RWPE1 (cell line): Measurements from ENCODE around the gene OXTR.

Experiments
- CTCF ChIA-PET: fragments of 350-600 bp; sonication (Branson Sonifier 250); formaldehyde crosslinking; extraction: SDS; loops from one replicate; lab custom pipeline; 2021; lab: Yijun Ruan, JAX
- POLR2A ChIA-PET: fragments of 400-600 bp; formaldehyde crosslinking; extraction: SDS; loops from one replicate; lab custom pipeline; 2020; ENCODE audit warnings: antibody characterized with exemption; ENCODE audit not compliant: low non-redundant PET; lab: Yijun Ruan, JAX
- DNase-seq: peaks from one replicate; pipeline ENCODE4 v3.0.0; 2012; ENCODE audit warnings: low spot score
- H3K27ac ChIP-seq: fragments of 450-650 bp; 2 replicates; pipeline ENCODE4 v1.5.1; 2017
- CTCF ChIP-seq: fragments of 450-650 bp; conservative IDR thresholded peaks from 2 replicates; pipeline ENCODE4 v1.5.1; 2017; ENCODE audit warnings: low read depth, mild to moderate bottlenecking

The OXTR gene

GRCh38 chr3:8734137-8734878 lies 35.1 kb downstream of the OXTR start:
- no peak for DNase-seq
- TF ChIP-seq CTCF = no peak
- POLR2A ChIA-PET = no interaction called here
- CTCF ChIA-PET = no interaction called here
- peak overlapping the region; percentile 22 for H3K27ac ChIP-seq

DNA sequence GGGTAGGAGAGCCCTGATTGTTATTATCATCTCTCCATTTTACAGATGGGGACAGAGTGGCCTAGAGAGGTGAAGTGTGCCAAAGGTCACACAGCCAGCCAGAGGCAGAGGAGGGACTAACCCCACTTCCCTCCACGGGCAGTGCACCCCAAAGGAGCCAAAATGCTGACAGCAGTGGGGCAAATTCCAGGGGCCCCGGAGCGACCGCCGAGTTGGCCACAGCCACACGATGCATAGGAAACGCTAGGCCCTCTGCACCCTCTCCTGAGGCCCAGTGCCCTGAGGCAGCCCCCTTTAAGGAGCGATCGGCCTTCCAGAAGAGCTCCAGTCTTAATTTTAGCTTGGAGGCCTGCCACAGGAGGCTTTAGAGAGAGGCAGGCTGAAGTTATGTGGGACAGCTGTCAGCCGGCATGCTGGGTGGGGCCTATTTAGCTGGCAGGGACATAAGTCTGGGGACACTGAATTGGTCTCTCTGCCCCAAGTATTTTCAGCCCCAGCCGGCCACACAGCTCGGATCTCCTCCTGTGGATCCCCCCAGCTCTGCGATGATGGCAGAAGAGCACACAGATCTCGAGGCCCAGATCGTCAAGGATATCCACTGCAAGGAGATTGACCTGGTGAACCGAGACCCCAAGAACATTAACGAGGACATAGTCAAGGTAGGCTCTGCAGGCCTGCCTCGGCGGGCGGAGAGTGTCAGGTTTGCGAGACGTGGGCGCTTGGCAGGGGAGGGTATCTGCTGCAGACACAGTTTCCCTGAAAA lies 35.9 kb downstream of the OXTR start, which contains the start of gene CAV3:
Gene CAV3, plus strand, starts transcription at position 471 of the 763 bp plus-strand sequence. Its CDS starts 75 bp downstream, at position 546.
- DNase-seq = no peak
- POLR2A ChIA-PET = no interaction called here
- CTCF ChIA-PET = no interaction called here
- H3K27ac ChIP-seq = peak within 1 kb of the TSS; percentile 22
- no peak for TF ChIP-seq CTCF

DNA sequence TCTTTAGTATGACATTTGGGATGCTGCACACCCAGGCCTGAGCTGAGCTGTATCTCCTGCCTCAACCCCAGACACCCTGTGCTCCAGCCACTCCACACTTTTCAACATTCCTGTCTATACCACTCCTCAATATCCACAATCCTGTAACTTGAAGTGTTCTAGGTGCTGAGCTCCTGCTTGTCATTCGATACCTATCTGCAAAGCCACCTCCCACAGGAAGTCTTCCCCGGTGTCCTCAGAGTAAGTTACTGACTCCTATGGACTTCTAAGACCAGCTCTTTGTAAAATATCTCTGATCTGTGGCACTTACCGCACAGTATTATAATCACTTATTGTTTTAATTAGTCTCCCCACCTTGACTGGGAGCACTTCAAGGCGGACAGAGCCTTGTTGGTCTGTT lies 37.0 kb downstream of the OXTR start:
- ChIA-PET POLR2A (no interaction called here), CTCF (no interaction called here)

GRCh38 chr3:8730656-8731055 lies 38.8 kb downstream of the OXTR start:
- CTCF ChIA-PET = interaction anchor here (1.1 kb wide), 1 partner anchor 39 kb away, joined by 3 read pairs; the partner anchor contains the start of gene OXTR
- TF ChIP-seq CTCF = no peak
- DNase-seq = no peak
- POLR2A ChIA-PET = no interaction called here
- no peak overlapping the region for H3K27ac ChIP-seq

More for the DNA sequence above, 37.0 kb downstream of the OXTR start:
- H3K27ac ChIP-seq = no peak overlapping the region
- no peak for DNase-seq
- no peak for TF ChIP-seq CTCF

GRCh38 chr3:8729479-8729878 lies 39.9 kb downstream of the OXTR start:
- CTCF ChIA-PET = no interaction called here
- no peak for TF ChIP-seq CTCF
- POLR2A ChIA-PET = no interaction called here
- no peak overlapping the region for H3K27ac ChIP-seq
- no peak for DNase-seq

GRCh38 chr3:8727605-8728512 lies 41.6 kb downstream of the OXTR start:
- TF ChIP-seq CTCF = no peak
- no peak for DNase-seq
- POLR2A ChIA-PET = no interaction called here
- H3K27ac ChIP-seq = no peak overlapping the region
- CTCF ChIA-PET = interaction anchor here (0.6 kb wide), 1 partner anchor 38 kb away, joined by 3 read pairs; no protein-coding TSS in a partner anchor
